Choroid plexus epithelial cell (primary cell): ENCODE measurements around the gene TBL3.

Source experiments
- DNase-seq: peaks from one replicate; pipeline ENCODE4 v3.0.0-alpha.2; 2010; ENCODE audit warnings: low read depth
- H3K4me3 ChIP-seq: 2 replicates; pipeline ENCODE4 v1.5.1; 2011; ENCODE audit warnings: low read depth, mild to moderate bottlenecking, control low read depth, low read length, moderate library complexity
- CTCF ChIP-seq: conservative IDR thresholded peaks from 2 replicates; pipeline ENCODE4 v1.5.1; 2011; ENCODE audit warnings: low read depth, mild to moderate bottlenecking, control low read depth, inconsistent platforms, low read length, moderate library complexity

TBL3 gene

DNA sequence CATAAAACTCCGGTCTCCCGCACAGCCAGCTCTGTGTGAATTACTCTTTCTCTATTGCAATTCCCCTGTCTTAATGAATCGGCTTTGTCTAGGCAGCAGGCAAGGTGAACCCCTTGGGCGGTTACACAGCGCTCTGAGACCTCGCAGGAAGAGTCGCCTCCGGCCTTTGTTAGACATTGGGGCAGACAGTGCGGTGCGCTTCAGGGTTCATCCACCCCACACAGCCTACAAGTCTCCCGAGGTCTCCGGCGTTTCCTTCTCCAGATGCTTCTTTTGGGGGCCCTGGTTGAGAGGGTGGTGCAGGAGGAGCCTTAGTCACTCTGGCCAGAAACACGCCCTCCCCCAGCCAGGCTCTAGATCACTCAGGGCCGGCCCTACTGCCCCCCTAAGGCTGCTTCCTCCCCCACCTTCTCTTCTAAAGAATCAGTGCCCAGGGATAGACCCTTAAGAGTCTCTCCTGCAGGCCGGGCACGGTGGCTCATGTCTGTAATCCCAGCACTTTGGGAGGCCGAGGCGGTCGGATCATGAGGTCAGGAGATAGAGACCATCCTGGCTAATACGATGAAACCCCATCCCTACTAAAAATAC, 27.1 kb upstream of the TBL3 start:
- DNase-seq, result no peak
- TF ChIP-seq CTCF, result no peak
- H3K4me3 ChIP-seq, result no peak overlapping the region

DNA sequence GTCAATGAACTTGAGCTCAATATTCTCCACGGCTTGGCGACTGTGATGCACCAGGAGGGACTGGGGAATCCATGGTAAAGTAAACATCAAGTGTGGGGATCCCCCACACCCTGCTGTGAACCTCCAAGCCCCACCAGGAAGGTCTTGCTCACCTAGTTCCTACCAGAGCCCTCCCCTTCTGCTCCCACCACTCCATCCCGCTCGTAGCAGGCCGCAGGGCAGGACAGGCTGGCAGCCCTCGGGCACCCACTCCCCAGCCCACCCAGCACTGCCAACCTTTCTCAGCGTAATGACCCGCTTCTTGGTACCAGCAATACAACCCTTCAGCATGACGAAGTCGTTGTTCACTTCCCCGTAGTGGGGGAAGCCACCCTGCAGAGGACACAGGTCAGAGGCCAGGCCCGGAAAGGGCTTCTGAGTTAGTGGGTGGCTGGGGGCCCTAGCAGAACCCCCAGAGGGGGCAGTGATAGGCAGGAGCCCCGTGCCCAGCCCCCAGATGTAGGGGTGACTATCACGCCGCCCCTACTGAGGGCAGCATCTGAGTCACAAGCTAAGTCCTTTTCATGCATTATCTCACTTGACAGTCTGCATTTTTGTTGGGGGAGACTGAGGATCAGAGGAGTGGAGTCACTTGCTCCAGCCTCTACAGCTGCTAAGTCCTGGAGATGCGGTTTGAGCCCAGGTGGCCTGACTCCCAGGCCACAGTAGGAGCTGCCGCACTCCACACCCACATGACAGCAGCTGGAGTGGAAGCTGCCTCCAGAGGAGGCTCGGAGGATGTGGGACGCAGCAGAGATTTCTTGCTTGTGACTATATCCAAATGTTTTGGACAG, 26.1 kb upstream of the TBL3 start:
- no peak for DNase-seq
- H3K4me3 ChIP-seq, result no peak overlapping the region
- TF ChIP-seq CTCF, result no peak

GRCh38 chr16:1946495-1947368, 25.1 kb upstream of the TBL3 start:
- DNase-seq, result no peak
- no peak for TF ChIP-seq CTCF
- no peak overlapping the region for H3K4me3 ChIP-seq

DNA sequence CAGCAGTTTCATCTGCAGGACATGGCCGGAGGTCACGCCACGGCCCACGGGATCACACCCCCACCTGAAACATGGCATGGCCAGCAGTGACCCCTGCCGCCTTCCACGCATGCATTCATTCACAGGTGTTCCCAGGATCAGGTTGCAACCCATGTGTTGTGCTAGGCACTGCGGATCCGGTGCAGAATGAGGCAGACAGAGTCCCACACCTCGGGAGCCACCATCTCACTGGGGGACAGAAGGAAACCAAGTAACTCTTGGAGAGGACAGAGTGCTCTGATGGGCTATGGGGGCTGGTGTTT, 24.5 kb upstream of the TBL3 start:
- TF ChIP-seq CTCF, result no peak
- H3K4me3 ChIP-seq, result no peak overlapping the region
- no peak for DNase-seq

DNA sequence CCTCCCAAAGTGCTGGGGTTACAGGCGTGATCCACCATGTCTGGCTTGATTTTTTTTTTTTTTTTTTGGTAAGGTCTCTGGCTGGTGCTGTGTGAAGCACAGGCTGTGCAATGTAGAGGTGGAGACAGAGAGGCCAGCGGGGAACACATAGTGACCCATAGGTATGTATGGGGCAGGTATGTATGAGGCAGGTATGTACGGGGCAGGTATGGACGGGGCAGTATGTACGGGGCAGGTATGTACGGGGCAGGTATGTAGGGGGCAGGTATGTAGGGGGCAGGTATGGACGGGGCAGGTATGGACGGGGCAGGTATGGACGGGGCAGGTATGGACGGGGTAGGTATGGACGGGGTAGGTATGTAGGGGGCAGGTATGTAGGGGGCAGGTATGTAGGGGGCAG, 22.3 kb upstream of the TBL3 start:
- no peak for DNase-seq

DNA sequence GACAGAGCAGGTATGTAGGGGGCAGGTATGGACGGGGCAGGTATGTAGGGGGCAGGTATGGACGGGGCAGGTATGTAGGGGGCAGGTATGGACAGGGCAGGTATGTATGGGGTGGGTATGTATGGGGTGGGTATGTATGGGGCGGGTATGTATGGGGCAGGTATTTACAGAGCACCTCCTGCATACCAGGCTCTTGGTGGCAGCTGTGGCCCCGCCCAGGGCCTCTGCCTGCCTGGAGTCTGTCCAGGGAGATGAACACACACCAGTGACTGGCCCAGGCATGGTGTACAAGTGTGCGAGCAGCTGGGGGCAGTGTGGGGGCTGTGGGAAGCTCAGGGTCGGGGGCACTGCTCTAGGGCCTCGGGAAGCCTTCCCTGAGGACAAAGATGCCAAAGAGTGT, 21.8 kb upstream of the TBL3 start:
- no peak for DNase-seq
- TF ChIP-seq CTCF, result no peak
- H3K4me3 ChIP-seq, result no peak overlapping the region

More for the DNA sequence above, 22.3 kb upstream of the TBL3 start:
- no peak for TF ChIP-seq CTCF
- no peak overlapping the region for H3K4me3 ChIP-seq
